Pancreas (tissue), 10 donors: ENCODE results near the gene KIAA0319L. TPM values are rescaled to one million over a fixed set of nuclear protein-coding genes. Genes with fewer than 3 reads are reported as not detected.

Experiments
- ATAC-seq, 4 donors: fragments of 200-7000 bp; cut with Tn5 transposase; one replicate each; pipeline versions ENCODE4 v1.8.0 to v1.9.1; 2020; ENCODE audit warnings: mild to moderate bottlenecking in 4 of 4, moderate library complexity in 4 of 4
- DNase-seq, 6 donors: peaks; one replicate each; pipeline ENCODE4 v3.0.0-alpha.2; 2020
- FAIRE-seq: peaks from 2 replicates; lab custom pipeline; 2012; peaks lifted over from hg19 to GRCh38; lab: Jason Lieb, UNC
- H3K27ac ChIP-seq, 4 donors: fragments of 200-600 bp; sonication (generic); 1 replicate in 3 of 4; 2 replicates in 1 of 4; pipeline versions ENCODE4 v1.5.0 to v1.8.0; 2020
- H3K27me3 ChIP-seq, 4 donors: fragments of 200-600 bp; one replicate each; pipeline ENCODE4 v1.8.0; 2021
- H3K36me3 ChIP-seq, 3 donors: fragments of 200-600 bp; sonication (generic) in 1 of 3; one replicate each; pipeline versions ENCODE4 v1.5.0 to v1.8.0; 2020 to 2021
- H3K4me1 ChIP-seq, 3 donors: fragments of 200-600 bp; one replicate each; pipeline ENCODE4 v1.8.0; 2021
- H3K4me3 ChIP-seq, 4 donors: fragments of 200-600 bp; sonication (generic) in 2 of 4; one replicate each; pipeline versions ENCODE4 v1.5.0 to v1.8.0; 2020 to 2021
- H3K9me3 ChIP-seq, 4 donors: fragments of 200-600 bp; one replicate each; pipeline ENCODE4 v1.8.0; 2021
- WGBS, 2 donors: extraction: QIAGEN DNeasy Blood & Tissue Kit; methylation state at CpG; one replicate each; pipeline ENCODE4 v1.1.7; 2013; 5-methylcytosine and 5-hydroxymethylcytosine counted together
- intact Hi-C, 3 donors: fragments of 100-400 bp; cut with DNase I; formaldehyde crosslinking; loops; one replicate each; pipeline versions ENCODE4 v1.11.1 to v1.14.2; 2022
- polyA plus RNA-seq, 2 donors: library from polyadenylated mRNA; stranded (reverse); fragments of 200-250 nt; gene quantifications; one replicate each; pipeline ENCODE4 v1.2.3, GENCODE V29; 2013
- total RNA-seq, 6 donors: library from RNA; stranded (reverse); fragmentation: NEBNext Ultra II Directional in 4 of 6; extraction: Animal tissue kit (Norgen Biotek cat#: 25700) in 4 of 6; gene quantifications; one replicate each; pipeline versions ENCODE4 v1.2.1 to v1.2.4, GENCODE V29; 2021 to 2023
- TF ChIP-seq, protein P1 (sequence below), 4 donors: fragments of 200-600 bp; sonication (generic) in 3 of 4; IDR thresholded peaks; one replicate each; pipeline versions ENCODE4 v1.5.0 to v1.8.0; 2021; ENCODE audit warnings: antibody characterized with exemption in 4 of 4
- donor health status: healthy with polysubstance abuse.
- donor health status: DM: no; HTN: no; CAD: no; lungs with moderate emphysema.
- donor health status: DM: no; HTN: no; CAD: no.
- donor health status: control.
- donor health status: control.
- donor health status: Bipolar disorder and iron deficiency.
- donor health status: DM: yes; HTN: yes; CAD: no.
- donor health status: DM: no; HTN: no; CAD: no.
- donor health status: DM: no; HTN: no; CAD: no.
- donor health status: DM: yes; HTN: yes; CAD: no.

KIAA0319L gene
- total and polyA plus RNA-seq, 8 donors = 22.9 to 50.8 (median 44.1) TPM

DNA sequence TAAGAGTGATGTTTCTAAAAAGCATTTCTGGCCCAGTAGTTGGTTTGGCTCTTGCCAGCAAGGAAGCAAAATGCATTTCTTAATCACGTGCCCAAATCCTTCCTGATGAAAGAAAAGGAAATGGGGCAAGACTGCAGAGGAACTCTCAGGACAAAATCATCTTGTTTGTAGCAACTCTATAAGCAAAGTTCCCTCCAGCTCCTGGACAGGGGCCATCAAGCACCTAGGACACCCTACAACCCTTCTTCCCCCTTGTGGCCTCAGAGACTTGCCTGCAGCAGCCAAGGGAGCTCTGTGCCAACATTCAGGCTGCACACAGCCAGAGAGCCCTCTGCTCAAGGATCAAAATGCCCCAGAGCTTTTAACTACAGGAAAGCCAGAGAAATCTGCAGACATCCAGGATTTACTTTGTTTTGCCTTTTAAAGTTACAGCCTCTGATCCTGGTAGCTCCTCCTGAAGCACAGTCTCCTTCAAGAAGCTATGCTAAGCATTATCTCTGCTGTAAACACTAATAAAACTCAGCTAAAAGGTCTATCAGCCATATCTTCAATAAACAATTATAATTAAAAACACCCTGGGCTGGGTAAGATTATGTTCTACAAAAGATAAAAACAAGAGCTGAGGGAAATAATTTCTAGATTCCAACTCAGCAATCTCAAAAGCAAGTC, 105.0 kb downstream of the KIAA0319L start:
- H3K27ac ChIP-seq = peak overlapping the region in 2 of 4 donors; percentile 15 to 20
- TF ChIP-seq, protein P1, sequence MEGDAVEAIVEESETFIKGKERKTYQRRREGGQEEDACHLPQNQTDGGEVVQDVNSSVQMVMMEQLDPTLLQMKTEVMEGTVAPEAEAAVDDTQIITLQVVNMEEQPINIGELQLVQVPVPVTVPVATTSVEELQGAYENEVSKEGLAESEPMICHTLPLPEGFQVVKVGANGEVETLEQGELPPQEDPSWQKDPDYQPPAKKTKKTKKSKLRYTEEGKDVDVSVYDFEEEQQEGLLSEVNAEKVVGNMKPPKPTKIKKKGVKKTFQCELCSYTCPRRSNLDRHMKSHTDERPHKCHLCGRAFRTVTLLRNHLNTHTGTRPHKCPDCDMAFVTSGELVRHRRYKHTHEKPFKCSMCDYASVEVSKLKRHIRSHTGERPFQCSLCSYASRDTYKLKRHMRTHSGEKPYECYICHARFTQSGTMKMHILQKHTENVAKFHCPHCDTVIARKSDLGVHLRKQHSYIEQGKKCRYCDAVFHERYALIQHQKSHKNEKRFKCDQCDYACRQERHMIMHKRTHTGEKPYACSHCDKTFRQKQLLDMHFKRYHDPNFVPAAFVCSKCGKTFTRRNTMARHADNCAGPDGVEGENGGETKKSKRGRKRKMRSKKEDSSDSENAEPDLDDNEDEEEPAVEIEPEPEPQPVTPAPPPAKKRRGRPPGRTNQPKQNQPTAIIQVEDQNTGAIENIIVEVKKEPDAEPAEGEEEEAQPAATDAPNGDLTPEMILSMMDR (IDR thresholded peaks at IDR 0.05) = no peak
- peak in 2 of 4 donors; percentile 12 to 31 for ATAC-seq
- no peak for FAIRE-seq
- peaks cover 29 to 61% (median 39%) of the 10 kb centered on the region in 3 donors for H3K4me1 ChIP-seq
- H3K27me3 ChIP-seq = no peaks in the 10 kb centered on the region
- H3K4me3 ChIP-seq = no peak overlapping the region
- no peaks in the 10 kb centered on the region for H3K9me3 ChIP-seq
- intact Hi-C loops = loop anchor here in 2 of 3 donors (5.0 kb wide), 1 partner anchor 110 kb away; no protein-coding TSS in a partner anchor
- 20 to 41% methylated on average over 1 of the region's 1 CpG for WGBS, 2 donors
- peaks cover 0 to 20% (median 16%) of the 10 kb centered on the region in 3 donors for H3K36me3 ChIP-seq
- DNase-seq = no peak

DNA sequence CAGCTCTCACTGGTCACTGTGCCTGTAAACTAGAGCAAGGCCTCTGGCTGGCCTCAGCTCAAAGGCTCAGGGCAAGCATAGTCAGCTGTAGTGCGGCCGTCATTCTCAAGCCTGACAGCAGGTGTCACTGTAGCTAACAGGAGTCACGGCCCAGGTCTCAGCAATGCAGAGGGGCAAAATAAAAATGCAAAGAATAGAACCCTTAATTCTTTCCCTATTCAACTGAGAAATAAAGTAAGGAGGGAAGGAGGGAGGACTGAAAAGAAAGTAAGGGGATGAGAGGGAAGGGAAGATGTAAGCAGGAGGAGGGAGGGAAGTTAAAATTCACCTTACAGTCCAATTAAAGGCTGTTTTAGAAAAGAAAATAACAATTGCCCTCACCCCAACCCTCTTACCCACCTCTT, 106.1 kb downstream of the KIAA0319L start:
- no peaks in the 10 kb centered on the region for H3K9me3 ChIP-seq
- no peak overlapping the region for H3K27ac ChIP-seq
- intact Hi-C loops = loop anchor here in 2 of 3 donors (5.0 kb wide), 1 partner anchor 111 kb away; no protein-coding TSS in a partner anchor
- TF ChIP-seq, protein P1 (IDR thresholded peaks at IDR 0.05) = peak; percentile 61 to 76 (median 73)
- peaks cover 29 to 61% (median 39%) of the 10 kb centered on the region in 3 donors for H3K4me1 ChIP-seq
- peaks cover 0 to 25% (median 16%) of the 10 kb centered on the region in 3 donors for H3K36me3 ChIP-seq
- FAIRE-seq (peak; percentile 70), DNase-seq (peak; percentile 74 to 92 (median 86)), ATAC-seq (peak; percentile 66 to 89 (median 84))
- H3K27me3 ChIP-seq = no peaks in the 10 kb centered on the region
- H3K4me3 ChIP-seq = no peak overlapping the region
- 2% methylated on average over 3 of the region's 3 CpGs for WGBS, 2 donors

DNA sequence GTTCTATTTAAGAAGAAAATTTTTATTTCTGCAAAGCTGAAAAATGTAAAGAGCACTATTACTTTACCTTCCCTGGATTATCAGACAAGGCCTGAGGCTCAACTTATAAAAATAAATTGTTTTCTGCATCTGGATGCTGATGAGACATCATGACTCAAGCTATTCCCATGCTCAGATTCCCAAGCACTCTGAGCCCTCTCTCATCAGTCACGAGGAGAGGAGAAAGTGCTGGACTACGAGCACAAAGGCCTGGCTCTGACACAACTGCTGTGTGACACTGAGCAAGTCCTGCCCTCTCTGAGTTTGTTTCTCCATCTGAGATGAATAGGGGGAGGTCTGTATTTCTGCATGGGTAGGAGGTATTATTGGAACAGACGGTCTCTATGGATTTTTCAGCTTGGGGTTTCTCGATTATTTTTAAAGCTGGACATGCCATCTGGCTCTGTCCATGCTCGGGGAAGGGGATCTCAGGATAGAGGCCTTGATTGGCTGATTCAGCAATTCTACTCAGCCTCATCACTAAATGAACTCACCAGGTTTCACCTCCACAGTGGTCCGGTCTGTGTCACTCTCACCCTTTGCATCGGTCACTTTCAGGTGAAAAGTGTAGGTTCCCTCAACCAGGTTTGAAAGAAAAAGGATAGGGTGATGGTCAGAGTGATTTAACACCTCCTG, 107.7 kb downstream of the KIAA0319L start:
- WGBS, 2 donors = 85 to 86% methylated on average over 7 of the region's 7 CpGs
- intact Hi-C loops = loop anchor here in 2 of 3 donors (5.0 to 10.0 kb wide), 2 partner anchors 113 to 275 kb away; no protein-coding TSS in a partner anchor
- FAIRE-seq (no peak), ATAC-seq (no peak), DNase-seq (no peak)
- H3K36me3 ChIP-seq = peaks cover 0 to 31% (median 14%) of the 10 kb centered on the region in 3 donors
- no peaks in the 10 kb centered on the region for H3K9me3 ChIP-seq
- no peaks in the 10 kb centered on the region for H3K27me3 ChIP-seq
- H3K4me3 ChIP-seq = no peak overlapping the region
- TF ChIP-seq, protein P1 (IDR thresholded peaks at IDR 0.05) = no peak
- peak overlapping the region in 1 of 4 donors; percentile 20 for H3K27ac ChIP-seq
- peaks cover 22 to 52% (median 37%) of the 10 kb centered on the region in 3 donors for H3K4me1 ChIP-seq

DNA sequence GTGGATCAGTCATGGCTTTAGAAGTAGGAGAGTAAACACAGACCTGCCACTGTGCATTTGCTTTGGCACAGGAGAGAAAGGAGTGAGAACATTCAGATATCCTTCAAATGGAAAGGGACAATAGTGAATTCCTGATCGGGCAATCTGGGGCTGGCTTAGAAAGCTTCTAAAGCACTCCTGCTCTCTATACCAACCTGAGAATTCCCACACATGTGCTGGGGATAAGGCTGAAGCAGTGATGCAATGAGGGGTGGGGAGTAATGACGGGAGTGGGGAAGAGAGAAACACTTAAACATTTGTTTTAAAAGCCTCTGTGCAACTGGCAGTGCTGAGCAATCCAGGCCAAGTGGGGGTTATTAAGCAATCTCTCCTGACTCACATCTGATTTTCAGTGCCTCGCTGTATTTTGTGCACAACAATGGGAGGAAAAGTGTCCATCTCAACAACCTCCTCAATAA, 108.8 kb downstream of the KIAA0319L start:
- H3K27ac ChIP-seq = peak overlapping the region in 3 of 4 donors; percentile 15 to 51 (median 51)
- peaks cover 22 to 44% (median 31%) of the 10 kb centered on the region in 3 donors for H3K4me1 ChIP-seq
- WGBS, 2 donors = 29 to 30% methylated on average over 3 of the region's 3 CpGs
- peaks cover 0 to 40% (median 9%) of the 10 kb centered on the region in 3 donors for H3K36me3 ChIP-seq
- no peak overlapping the region for H3K4me3 ChIP-seq
- ATAC-seq (peak; percentile 76 to 88 (median 82)), FAIRE-seq (no peak), DNase-seq (peak in 4 of 6 donors; percentile 43 to 78 (median 65))
- TF ChIP-seq, protein P1 (IDR thresholded peaks at IDR 0.05) = no peak
- H3K27me3 ChIP-seq = no peaks in the 10 kb centered on the region
- intact Hi-C loops = loop anchor here in 1 of 3 donors (10.0 kb wide), 1 partner anchor 276 kb away; no protein-coding TSS in a partner anchor
- no peaks in the 10 kb centered on the region for H3K9me3 ChIP-seq
